GM12878 (cell line): Measurements from ENCODE around the gene SWI5. TPM values are rescaled to one million over a fixed set of nuclear protein-coding genes. Genes with fewer than 3 reads are reported as not detected.

Experiments
- DPF2 ChIP-seq: fragments of 450-650 bp; IDR thresholded peaks from 2 replicates; pipeline ENCODE4 v1.6.1; 2017; ENCODE audit warnings: mild to moderate bottlenecking
- SMARCA5 ChIP-seq: fragments of 450-650 bp; IDR thresholded peaks from 2 replicates; pipeline ENCODE4 v1.6.1; 2017; ENCODE audit warnings: mild to moderate bottlenecking
- TBL1XR1 ChIP-seq: IDR thresholded peaks from 2 replicates; pipeline ENCODE4 v1.6.1; 2012; ENCODE audit warnings: low read depth, low read length, improper control_type of control experiment
- ZNF274 ChIP-seq: IDR thresholded peaks from one replicate; pipeline ENCODE4 v1.8.0; 2011; ENCODE audit not compliant: insufficient read length, insufficient read depth
- polyA plus RNA-seq, 11 experiments: library from polyadenylated mRNA; depleted of rRNA in 4 of 11; unstranded in 6 of 11; stranded (reverse) in 5 of 11; fragments of >200 nt; fragmentation: Nextera tagmentation in 4 of 11; fragmentation: Illumina TruSeq in 1 of 11; extraction: Ambion mirVana in 4 of 11; extraction: Trizol in 1 of 11; gene quantifications; 1 replicate in 1 of 11; 2 replicates in 10 of 11; pipeline versions ENCODE4 v1.2.1 to v1.2.3, GENCODE V29; 2011 to 2016; ENCODE audit warnings: inconsistent platforms in 2 of 11, missing spikeins in 2 of 11, low read depth in 1 of 11
- total RNA-seq, 4 experiments: library from RNA; depleted of rRNA in 3 of 4; stranded (reverse); fragments of >200 nt in 3 of 4; fragmentation: Illumina TruSeq in 1 of 4; extraction: Trizol in 1 of 4; gene quantifications; 2 replicates each; pipeline versions ENCODE4 v1.2.1 to v1.2.3, GENCODE V29; 2013 to 2021
- TF ChIP-seq, protein P1 (sequence below): fragments of 450-650 bp; IDR thresholded peaks from 2 replicates; pipeline ENCODE4 v1.6.1; 2018; ENCODE audit warnings: borderline replicate concordance, mild to moderate bottlenecking; ENCODE audit not compliant: partially characterized antibody
- TF ChIP-seq, protein P2 (sequence below): fragments of 450-650 bp; formaldehyde crosslinking; IDR thresholded peaks from 2 replicates; pipeline ENCODE4 v1.4.0; 2022; ENCODE audit warnings: mild to moderate bottlenecking, moderate library complexity
- TF ChIP-seq, protein P3 (sequence below): fragments of 450-650 bp; IDR thresholded peaks from 2 replicates; pipeline ENCODE4 v1.6.1; 2017; ENCODE audit warnings: low read depth, mild to moderate bottlenecking, moderate library complexity

The SWI5 gene
- total and polyA plus RNA-seq, 10 of the 15 experiments (the other 5 are each of a cell fraction or from before 2014, with no cell fraction given): 13.3 to 36.2 (median 18.1) TPM

DNA sequence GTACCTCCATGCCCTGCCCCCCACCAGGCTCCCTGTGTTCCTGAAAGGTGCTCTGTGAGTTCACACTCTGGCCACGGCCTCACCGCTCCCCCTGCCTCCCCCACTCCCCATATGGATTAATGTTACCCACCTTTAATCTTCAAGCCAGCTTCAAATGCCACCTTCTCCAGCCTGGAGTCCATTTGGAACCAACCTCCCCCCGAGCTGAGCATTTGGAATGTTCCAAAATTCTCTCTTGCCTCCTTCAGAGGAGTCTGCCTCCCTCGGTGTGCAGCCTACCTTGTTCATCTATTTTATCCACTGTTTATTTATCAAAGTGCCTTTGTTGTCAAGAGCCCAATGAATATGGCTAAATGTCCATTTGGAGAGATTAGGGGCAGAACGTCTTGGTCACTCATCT, 4.6 kb upstream of the SWI5 start (continued):
- TF ChIP-seq, protein P1, sequence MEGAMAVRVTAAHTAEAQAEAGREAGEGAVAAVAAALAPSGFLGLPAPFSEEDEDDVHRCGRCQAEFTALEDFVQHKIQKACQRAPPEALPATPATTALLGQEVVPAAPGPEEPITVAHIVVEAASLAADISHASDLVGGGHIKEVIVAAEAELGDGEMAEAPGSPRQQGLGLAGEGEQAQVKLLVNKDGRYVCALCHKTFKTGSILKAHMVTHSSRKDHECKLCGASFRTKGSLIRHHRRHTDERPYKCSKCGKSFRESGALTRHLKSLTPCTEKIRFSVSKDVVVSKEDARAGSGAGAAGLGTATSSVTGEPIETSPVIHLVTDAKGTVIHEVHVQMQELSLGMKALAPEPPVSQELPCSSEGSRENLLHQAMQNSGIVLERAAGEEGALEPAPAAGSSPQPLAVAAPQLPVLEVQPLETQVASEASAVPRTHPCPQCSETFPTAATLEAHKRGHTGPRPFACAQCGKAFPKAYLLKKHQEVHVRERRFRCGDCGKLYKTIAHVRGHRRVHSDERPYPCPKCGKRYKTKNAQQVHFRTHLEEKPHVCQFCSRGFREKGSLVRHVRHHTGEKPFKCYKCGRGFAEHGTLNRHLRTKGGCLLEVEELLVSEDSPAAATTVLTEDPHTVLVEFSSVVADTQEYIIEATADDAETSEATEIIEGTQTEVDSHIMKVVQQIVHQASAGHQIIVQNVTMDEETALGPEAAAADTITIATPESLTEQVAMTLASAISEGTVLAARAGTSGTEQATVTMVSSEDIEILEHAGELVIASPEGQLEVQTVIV: no peak
- TF ChIP-seq TBL1XR1 (no peak), DPF2 (no peak), ZNF274 (no peak), SMARCA5 (no peak)
- TF ChIP-seq, protein P2, sequence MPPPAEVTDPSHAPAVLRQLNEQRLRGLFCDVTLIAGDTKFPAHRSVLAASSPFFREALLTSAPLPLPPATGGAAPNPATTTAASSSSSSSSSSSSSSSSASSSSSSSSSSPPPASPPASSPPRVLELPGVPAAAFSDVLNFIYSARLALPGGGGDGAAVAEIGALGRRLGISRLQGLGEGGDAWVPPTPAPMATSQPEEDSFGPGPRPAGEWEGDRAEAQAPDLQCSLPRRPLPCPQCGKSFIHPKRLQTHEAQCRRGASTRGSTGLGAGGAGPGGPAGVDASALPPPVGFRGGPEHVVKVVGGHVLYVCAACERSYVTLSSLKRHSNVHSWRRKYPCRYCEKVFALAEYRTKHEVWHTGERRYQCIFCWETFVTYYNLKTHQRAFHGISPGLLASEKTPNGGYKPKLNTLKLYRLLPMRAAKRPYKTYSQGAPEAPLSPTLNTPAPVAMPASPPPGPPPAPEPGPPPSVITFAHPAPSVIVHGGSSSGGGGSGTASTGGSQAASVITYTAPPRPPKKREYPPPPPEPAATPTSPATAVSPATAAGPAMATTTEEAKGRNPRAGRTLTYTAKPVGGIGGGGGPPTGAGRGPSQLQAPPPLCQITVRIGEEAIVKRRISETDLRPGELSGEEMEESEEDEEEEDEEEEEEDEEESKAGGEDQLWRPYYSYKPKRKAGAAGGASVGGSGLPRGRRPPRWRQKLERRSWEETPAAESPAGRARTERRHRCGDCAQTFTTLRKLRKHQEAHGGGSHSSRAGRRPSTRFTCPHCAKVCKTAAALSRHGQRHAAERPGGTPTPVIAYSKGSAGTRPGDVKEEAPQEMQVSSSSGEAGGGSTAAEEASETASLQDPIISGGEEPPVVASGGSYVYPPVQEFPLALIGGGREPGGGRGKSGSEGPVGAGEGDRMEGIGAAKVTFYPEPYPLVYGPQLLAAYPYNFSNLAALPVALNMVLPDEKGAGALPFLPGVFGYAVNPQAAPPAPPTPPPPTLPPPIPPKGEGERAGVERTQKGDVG: no peak
- TF ChIP-seq, protein P3, sequence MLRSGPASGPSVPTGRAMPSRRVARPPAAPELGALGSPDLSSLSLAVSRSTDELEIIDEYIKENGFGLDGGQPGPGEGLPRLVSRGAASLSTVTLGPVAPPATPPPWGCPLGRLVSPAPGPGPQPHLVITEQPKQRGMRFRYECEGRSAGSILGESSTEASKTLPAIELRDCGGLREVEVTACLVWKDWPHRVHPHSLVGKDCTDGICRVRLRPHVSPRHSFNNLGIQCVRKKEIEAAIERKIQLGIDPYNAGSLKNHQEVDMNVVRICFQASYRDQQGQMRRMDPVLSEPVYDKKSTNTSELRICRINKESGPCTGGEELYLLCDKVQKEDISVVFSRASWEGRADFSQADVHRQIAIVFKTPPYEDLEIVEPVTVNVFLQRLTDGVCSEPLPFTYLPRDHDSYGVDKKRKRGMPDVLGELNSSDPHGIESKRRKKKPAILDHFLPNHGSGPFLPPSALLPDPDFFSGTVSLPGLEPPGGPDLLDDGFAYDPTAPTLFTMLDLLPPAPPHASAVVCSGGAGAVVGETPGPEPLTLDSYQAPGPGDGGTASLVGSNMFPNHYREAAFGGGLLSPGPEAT: no peak
